ENCODE data around the gene XPO1.

DNA sequence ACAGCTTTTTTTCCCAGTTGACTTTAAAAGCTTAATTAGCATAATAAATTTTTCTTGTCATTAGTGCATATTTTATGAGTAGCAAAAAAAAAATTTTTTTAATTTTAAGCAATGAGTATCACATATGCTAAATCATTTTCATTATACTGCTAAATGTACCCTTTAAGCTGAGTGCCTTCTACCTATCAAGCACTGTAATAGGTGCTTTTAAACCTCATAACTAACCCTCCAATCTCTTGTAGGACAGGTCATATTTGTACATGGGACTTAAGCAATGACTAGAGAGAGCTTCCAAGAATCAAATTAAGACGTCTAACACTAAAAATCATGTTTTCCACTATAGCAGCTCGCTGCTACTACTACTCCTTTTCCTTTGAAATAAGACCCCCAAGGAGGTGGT, 7.4 kb downstream of the XPO1 start:
- TF ChIP-seq GATA2 (IDR thresholded peaks at IDR 0.05; ENCODE audit: low read depth, low read length) (no peak), GATA3 (IDR thresholded peaks at IDR 0.05; ENCODE audit: low read depth, low read length) (no peak)
